Head of caudate nucleus (tissue), 42 donors: ENCODE data around the gene MTHFD1.

ENCODE experiments used
- DNase-seq, 42 donors: peaks; one replicate each; pipeline versions ENCODE4 v3.0.0 to v3.0.0-alpha.2; 2020 to 2021; ENCODE audit warnings: mixed read lengths in 7 of 42
- intact Hi-C: fragments of 100-400 bp; cut with DNase I; formaldehyde crosslinking; loops from one replicate; pipeline ENCODE4 v1.15.0; 2022

Gene MTHFD1

GRCh38 chr14:64400829-64401459, 12.8 kb downstream of the MTHFD1 start:
- intact Hi-C loops: no loop called here
- DNase-seq: no peak

- intact Hi-C loops: no loop called here
- DNase-seq: no peak
These were observed 13.8 kb downstream of the MTHFD1 start for GRCh38 chr14:64401949-64402348.

- no peak for DNase-seq
- intact Hi-C loops: no loop called here
These were observed 17.1 kb downstream of the MTHFD1 start for GRCh38 chr14:64405295-64405694.

GRCh38 chr14:64407329-64407728, 19.2 kb downstream of the MTHFD1 start:
- intact Hi-C loops: no loop called here
- no peak for DNase-seq

GRCh38 chr14:64409126-64409920, 21.2 kb downstream of the MTHFD1 start:
- DNase-seq: no peak
- intact Hi-C loops: no loop called here

GRCh38 chr14:64410084-64410774, 22.1 kb downstream of the MTHFD1 start:
- intact Hi-C loops: no loop called here

GRCh38 chr14:64411001-64411400, 22.8 kb downstream of the MTHFD1 start:
- peak in 1 of 42 donors; percentile 21 for DNase-seq

More at GRCh38 chr14:64410084-64410774, 22.1 kb downstream of the MTHFD1 start:
- DNase-seq: no peak

GRCh38 chr14:64412237-64412636, 24.1 kb downstream of the MTHFD1 start:
- intact Hi-C loops: no loop called here
- DNase-seq: no peak

More at GRCh38 chr14:64411001-64411400, 22.8 kb downstream of the MTHFD1 start:
- intact Hi-C loops: no loop called here

- intact Hi-C loops: no loop called here
- no peak for DNase-seq
These were observed 28.3 kb downstream of the MTHFD1 start for GRCh38 chr14:64416348-64416932.

- no peak for DNase-seq
- intact Hi-C loops: no loop called here
These were observed 29.1 kb downstream of the MTHFD1 start for GRCh38 chr14:64417055-64417770.

- intact Hi-C loops: no loop called here
- DNase-seq: peak in 5 of 42 donors; percentile 29 to 53 (median 38)
These were observed 29.6 kb downstream of the MTHFD1 start for GRCh38 chr14:64417771-64418125.

GRCh38 chr14:64419003-64419402, 30.9 kb downstream of the MTHFD1 start:
- intact Hi-C loops: no loop called here
- DNase-seq: no peak

- intact Hi-C loops: no loop called here
These were observed 33.0 kb downstream of the MTHFD1 start for GRCh38 chr14:64421166-64421565.

GRCh38 chr14:64422005-64422404, 33.9 kb downstream of the MTHFD1 start:
- intact Hi-C loops: no loop called here
- DNase-seq: no peak

More at GRCh38 chr14:64421166-64421565, 33.0 kb downstream of the MTHFD1 start:
- peak in 22 of 42 donors; percentile 20 to 84 (median 48) for DNase-seq

- intact Hi-C loops: no loop called here
- no peak for DNase-seq
These were observed 34.6 kb downstream of the MTHFD1 start for GRCh38 chr14:64422756-64423155.

- peak; percentile 15 to 91 (median 68) for DNase-seq
- intact Hi-C loops: no loop called here
These were observed 35.8 kb downstream of the MTHFD1 start for GRCh38 chr14:64423987-64424386.

GRCh38 chr14:64434528-64434927, 46.4 kb downstream of the MTHFD1 start:
- intact Hi-C loops: no loop called here
- no peak for DNase-seq

GRCh38 chr14:64438181-64438841, 50.2 kb downstream of the MTHFD1 start:
- DNase-seq: peak in 5 of 42 donors; percentile 20 to 51 (median 32)
- intact Hi-C loops: no loop called here
